DMS53 treated with DMSO at 0.1 percent for 48 hours (cell line): ENCODE results near the gene THADA.

Experiments used
- DNase-seq: peaks from one replicate; lab custom pipeline; 2025; ENCODE audit not compliant: unreplicated experiment; lab: John Stamatoyannopoulos, UW

The THADA gene

DNA sequence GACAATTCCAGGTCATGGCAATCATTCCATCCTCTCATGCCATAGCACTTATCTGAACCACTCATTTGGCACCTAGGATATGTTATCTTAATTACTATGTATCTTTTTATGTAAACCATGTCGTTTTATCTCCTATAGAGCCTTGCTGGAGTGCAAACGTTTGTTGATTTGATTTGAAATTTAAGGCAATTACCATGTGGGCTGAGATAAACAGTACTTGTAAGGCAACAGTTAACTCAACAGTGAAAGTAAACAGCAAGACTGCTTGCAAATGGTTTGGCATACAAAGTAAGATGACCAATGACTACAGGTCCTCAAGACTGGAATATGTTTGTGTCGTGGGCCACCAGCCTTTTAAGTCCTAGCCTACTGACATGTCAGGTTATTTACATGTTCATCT is 235.7 kb downstream of the THADA start:
- no peak for DNase-seq

DNA sequence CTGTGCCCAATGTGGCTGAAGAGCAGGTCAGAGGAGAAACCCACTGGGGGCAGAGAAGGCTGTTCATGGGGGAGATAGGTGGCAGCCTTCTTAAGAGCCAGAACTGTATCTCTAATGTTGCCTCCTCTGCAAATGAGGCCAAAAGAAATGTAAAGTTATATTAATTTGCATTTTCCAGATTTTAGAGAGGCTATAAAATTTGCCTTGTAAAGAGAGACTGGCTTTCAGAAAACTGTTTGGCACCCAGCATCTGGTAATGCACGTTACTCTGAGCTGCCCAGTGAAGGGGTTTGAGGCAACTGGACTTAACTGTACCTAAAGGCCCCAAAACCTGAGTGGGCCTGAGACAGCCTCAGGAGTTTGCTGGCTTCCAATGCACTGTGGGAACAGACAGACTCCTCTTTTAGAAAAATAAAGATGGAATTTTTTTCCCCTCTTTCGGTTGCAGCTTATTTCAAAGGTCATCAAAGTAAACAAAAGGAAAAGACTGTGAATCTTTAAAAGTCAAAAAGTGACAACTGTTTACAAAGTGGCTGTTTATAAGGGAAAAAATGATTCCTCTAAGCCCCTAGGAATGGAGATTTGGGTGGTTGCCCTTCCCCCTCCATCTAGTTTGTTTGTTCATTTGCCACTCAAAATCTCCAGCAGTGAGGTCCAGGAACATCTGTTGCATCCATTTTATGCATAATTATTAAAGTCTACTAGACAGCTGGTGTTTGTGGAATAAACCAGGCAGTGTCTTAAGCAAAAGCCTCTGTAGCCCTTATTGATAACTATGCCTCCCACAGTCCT is 237.2 kb downstream of the THADA start:
- DNase-seq: no peak

- no peak for DNase-seq
Measured at GRCh38 chr2:43356774-43357173, 239.1 kb downstream of the THADA start.

GRCh38 chr2:43355399-43355798 is 240.4 kb downstream of the THADA start:
- DNase-seq: no peak

DNA sequence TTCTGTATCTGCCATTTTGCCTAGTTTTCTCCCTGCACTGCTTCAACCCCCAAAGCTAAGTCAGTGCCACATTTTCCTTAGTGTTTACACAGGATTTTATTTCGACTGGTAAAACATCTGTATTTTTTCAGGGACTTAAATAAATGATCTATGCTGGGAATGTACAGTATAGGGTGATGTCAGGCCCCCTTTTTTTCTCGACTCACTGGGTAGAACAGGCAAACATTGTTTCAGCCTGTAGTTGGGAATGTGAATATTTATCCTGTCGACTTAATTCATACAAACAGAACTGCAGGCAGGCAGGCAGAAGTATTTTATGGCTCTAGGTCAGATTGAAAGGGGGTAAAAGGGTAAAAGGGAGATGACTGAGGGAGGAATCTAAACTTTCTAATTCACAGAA is 245.9 kb downstream of the THADA start:
- no peak for DNase-seq

DNA sequence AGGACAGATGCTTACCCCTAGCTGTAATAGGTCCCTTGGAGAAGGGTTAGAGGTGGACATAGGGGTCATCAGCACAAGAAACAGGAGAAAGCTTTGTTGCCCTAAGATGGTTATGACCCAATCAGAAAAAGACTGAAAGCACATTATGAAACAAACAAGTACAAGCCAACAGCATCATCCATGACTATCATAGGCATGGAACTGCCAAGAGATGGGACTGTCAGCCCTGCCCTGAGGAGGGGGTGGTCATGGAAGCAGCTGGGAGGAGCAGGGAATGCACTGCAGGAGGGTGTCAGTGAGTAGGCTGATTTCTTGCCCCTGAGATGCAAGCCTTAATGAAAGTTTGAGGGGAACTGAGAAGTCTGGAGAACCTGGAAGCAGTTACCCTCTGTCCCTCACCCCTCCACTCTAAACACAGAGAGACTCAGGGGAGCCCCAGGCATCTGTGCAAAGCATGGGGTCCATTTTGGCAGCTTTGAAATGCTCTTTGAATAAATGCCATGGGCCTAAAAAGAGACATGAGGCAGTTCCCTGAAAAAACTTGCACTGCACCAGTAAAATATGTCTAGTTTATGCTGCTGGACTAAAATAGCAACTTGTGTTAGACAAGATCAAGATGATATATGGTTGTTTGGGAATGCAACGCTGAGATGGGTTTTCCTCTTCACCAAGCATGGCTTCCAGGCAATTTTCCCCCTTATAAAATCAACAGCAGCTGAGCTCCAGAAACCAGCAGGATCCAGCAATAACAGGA is 246.8 kb downstream of the THADA start:
- no peak for DNase-seq

GRCh38 chr2:43347746-43348145 is 248.1 kb downstream of the THADA start:
- no peak for DNase-seq

DNA sequence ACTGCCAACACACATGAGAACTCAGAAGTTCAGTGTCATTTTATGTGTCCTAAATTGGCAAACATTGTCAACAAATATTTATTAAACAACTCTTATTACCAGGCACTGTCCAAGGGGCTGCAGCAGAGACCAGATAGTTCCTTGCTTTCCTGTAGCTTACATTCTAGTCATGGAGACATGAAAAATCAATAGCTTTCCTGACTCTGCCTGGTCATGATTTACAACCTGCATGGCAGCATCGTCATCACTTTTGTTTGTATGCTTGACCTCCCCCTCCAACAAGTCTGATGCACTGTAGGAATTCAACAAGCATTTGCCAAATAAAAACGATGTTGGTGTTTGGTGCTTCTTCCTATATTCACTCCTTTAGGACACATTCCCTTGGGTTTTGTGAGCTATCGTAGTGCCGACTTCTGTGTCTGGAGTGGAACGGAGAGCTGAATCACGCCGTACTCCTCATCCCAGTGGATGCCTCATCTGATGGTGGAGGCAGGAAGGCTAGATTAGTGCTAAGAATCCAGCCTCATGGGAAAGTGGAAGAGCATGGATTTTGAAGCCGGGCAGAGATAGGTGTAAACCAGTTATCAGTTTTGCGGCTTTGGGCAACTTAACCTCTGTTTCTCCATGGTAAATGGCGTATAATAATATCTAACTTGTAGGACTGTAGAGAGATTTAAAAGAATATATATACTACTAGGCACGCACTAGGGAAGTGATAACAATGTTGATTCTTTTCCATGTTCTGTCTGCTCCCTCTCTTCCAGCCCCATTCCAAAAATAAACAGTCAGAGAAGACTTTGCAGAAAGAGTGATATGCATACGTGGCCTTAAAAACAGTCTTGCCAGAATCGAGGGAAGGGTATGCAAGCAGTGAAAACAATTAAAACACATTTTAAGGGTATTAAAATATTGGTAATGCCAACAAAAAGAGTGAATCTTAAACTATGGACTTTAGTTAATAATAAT is 249.0 kb downstream of the THADA start:
- no peak for DNase-seq

DNA sequence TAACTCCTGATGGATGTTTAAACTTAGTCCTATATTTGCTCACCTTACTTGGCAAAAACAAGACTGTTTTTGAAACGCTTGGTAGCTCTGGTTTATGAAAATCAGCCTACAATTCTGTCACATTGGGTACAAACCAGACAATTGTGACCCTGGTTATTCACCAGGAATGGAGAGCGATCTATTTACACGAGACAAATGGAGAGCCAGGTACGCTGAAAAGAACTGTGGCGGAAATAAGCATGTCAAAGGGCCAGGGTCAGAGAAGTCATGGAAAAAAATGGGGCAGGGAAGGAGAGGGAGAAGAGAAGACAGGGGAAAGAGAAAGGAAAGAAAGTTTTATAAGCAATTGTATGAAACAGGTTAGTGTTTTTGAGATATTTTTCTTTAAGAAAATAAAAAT is 250.0 kb downstream of the THADA start:
- DNase-seq: no peak

- DNase-seq: no peak
Measured at GRCh38 chr2:43345391-43345813, 250.4 kb downstream of the THADA start.

DNA sequence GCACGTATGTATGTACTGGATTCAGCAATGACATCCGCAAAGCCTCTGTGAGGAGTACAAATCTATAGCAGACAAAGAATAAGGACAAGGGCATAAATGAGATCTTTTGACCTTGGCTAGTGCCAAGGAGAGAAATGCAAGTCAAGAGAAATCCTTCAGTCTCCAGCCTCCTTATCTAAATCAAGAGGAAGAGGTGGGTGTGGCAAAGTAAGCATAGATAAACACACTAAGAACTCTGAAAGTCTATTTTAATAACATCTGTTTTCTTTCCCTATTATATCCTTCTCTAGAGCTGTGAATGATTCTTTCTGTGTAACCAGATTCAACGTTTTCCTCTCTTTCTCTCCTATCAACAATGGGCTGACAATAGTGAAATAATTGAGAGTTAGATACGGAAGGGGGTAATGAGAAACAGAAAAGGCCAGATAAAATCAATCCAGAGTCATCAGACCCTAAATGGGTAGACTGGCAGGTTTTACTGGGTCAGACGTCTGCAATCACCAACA is 250.9 kb downstream of the THADA start:
- DNase-seq: no peak

DNA sequence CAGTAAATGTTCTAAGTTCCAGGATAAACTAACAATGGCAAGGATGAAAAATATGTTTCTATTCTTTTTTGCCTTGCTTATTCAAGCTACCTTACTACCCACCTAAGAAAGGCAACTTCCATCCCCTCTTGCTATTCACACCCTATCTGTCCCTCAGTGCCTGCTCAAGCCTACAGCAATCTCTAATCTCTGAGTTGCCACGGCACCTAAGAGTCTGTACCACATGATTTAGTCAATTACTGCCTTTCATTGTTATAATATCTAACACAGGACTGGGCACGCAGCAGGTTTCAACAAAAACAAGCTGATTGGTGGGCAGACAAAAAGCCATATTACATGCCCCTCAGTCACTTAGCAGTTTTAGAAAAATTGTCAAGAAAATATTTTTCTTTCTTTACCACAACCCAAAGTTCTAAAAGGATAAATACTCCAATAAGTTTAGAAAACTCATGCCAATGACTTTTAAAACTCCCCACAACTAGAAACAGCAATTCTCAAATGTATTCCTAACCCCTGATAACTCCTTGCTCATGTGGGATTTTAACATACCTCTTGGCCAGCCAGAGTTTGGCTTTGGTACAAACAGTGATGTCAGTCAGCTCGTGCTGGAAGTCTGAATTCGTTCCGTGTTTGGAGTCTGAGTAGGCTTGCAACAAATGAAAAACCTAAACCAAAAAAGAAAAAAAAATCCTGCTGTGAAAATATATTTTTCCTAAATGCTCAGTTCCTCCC is 252.1 kb downstream of the THADA start:
- no peak for DNase-seq

DNA sequence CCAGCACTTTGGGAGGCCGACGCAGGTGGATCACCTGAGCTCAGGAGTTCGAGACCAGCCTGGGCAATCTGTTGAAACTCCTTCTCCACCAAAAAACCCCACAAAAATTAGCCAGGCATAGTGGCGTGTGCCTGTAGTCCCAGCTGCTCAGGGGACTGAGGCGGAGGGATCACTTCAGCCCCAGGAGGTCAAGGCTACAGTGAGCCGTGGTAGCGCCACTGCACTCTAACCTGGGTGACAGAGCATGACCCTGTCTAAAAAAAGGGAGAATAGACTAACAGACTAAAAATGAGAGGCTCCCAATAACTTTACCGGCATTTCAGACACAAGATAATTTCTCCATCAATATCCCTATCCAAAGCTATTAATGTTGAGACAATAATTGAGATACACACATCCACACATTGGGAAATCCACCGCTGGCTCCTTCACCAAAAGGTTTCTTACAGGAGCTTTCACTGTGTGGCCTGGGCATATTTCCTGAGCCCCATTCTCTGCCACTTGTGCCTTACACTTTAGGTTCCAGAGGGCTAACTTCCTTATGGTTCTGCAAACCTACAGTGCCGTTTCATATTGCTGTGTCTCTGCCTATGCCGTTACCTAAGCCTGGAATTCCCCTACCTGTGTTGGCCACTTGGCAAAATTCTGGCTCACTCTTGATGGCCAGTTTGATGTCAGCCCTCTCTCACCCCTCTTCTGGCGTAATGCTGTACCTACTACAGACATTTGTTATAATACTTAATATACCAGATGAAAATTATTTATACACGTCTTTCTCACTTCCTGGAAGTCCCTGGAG is 253.7 kb downstream of the THADA start:
- no peak for DNase-seq

DNA sequence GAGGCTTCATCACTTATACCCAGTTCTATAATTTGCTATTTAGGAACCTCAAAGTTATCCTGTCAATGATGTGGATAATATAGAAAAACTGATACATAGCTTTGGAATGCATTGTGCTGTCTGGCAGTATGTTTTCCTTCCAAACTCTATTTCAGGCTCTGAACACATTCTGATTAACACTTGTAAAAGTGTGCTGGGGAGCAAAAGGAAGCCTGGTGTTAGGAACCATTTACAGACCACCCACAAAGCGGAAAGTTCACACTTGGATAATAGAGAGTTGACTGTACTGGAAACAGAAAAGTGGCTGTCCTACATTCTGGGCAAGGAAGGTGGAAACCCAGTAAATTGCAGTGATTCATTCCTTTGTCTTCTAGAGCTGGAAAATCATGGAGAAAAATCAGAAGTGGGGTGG is 254.9 kb downstream of the THADA start:
- DNase-seq: no peak

- no peak for DNase-seq
Measured at GRCh38 chr2:43340066-43340465, 255.8 kb downstream of the THADA start.

DNA sequence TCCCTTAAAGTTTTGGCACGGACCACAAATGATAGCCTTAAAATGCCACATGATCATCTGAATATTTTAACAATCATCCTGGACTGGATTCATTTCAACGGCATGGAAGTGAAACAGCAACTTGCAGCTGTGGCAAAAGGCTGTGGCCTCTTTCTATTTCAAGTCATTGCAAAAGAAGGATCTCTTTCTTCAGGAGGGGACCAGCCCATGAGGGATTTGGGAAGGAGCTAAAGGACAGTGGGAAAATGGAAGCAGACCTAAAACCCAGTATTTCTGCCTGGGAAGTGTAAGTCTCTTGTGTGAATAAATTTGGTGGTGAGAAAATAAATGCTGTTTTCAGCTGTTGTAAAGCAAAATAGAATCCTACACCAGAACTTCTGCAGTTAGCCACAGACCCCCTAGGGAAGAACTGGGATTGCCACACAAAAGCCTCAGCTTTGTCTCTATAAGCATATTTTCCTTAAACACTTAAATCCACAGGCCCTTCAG is 262.1 kb downstream of the THADA start:
- DNase-seq: no peak

DNA sequence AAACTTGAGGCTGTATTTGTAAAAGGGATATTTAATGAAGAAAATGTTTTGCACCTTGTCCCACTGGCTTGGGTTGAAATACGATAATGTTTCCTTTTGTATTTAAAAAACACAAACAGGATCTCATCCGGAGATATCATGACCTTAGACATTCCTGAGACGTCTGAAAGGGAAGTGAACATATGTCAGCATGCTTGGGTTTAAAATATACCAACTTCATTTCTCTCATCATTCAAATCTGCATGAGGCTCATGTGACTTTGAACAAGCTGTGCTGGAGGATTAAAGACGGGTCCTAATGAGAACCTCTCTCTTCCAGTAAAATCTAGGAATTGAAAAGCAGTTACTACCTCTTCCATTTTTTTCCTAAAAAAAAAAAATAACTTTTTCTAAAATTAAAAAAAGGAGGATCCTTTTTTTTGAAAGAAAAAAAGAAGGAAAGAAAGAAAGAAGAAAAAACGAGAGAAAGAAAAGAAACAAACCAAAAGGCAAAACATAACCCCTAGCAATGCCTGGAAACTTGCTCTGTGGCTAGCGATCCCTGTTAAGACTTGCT is 262.7 kb downstream of the THADA start:
- DNase-seq: no peak

DNA sequence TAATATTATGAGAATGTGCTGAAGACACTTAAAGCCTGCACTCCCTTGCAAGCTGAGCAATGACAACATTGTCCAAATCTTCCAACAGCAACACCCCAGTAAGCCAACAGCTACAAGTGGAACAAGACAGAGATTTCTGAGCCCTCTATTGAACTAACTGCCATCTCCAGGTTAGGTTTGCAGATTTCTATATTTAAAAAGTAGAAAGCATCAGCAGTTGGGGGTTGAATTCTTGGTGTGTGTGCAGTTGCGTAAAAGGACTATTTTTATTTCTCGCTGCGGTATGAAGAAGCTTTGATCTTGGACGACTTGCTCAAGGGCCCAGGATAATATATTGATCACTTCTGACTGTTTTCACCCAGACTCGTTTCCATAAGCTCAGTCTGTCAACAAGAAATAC is 263.2 kb downstream of the THADA start:
- DNase-seq: no peak

DNA sequence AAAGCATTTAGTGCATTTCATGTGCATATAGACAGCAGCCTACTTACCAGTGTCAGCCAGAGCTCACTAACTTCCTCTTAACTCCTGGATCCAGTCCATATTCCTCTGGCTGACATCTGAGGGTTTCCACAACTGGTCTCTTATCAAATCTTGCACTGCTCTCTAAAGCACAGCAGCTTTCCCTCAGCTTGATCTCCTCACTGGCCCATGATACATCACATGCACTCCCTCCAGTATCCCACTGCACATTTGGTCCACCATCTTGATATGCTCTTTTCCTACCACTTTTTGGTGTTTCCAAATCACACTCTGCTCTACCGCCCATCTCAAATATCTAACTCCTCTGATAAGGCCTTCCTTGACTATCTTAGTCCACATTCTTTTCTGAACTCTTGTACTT is 264.4 kb downstream of the THADA start:
- no peak for DNase-seq
